Measurements from ENCODE around the gene TAF1B.

- TF ChIP-seq CTCF (IDR thresholded peaks at IDR 0.05) (no peak), ZFX (IDR thresholded peaks at IDR 0.05; ENCODE audit: borderline replicate concordance) (no peak)
Observed at GRCh38 chr2:9802576-9802993, 40.7 kb upstream of the TAF1B start.
